ENCODE results near the gene AP4M1.

DNA sequence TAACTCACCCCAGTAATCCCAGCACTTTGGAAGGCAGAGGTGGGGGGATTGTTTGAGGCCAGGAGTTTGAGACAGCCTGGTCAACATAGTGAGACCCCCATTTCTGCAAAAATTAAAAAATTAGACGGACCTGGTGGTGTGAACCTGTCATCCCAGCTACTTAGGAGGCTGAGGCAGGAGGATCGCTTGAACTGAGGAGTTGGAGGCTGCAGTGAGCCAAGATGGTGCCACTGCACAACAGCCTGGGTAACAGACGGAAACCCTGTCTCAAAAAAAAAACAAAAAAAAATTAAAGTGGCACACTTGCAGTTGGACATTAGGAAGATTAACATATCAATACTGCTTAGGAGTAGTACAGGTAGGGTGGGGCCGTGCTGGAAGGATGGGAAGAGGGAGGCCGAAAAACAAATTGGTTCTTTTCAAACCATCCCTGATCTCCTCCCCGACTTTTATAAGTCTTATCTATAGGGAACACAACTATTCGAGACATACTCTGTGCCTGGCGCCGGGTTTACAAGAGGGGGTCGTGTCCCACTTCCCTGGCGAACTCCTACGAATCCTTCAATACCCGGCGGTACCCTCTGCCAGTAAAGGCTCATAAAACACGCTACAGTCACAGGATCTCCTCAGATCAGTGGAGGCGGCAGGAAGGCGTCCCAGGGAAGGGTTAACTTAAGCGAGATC, 17.1 kb downstream of the AP4M1 start:
- TF ChIP-seq BHLHE40 (IDR thresholded peaks at IDR 0.05; ENCODE audit: low read length) = no peak
- TF ChIP-seq, protein P1, sequence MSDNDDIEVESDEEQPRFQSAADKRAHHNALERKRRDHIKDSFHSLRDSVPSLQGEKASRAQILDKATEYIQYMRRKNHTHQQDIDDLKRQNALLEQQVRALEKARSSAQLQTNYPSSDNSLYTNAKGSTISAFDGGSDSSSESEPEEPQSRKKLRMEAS (CRISPR knock-in tag; IDR thresholded peaks at IDR 0.05) = no peak
- 0 out of 4 replicates have a peak, but pooled peaks of 1 of the 2 experiments have one; percentile 9 for TF ChIP-seq TEAD1 (CRISPR knock-in tag; IDR thresholded peaks at IDR 0.05)
- no peak for TF ChIP-seq EGR1 (conservative IDR thresholded peaks at IDR 0.05)
- TF ChIP-seq POLR2AphosphoS5 (IDR thresholded peaks at IDR 0.05; ENCODE audit: control insufficient read depth, insufficient read depth, low read depth, low read length) = no peak
- TF ChIP-seq SMC3 (conservative IDR thresholded peaks at IDR 0.05; ENCODE audit: insufficient read depth, low read depth, low read length) = no peak
- no peak for TF ChIP-seq CTCF (IDR thresholded peaks at IDR 0.05 in 2 of 3, conservative IDR thresholded peaks at IDR 0.05 in 1 of 3; ENCODE audit: insufficient read depth in 2 of 3, low read depth in 1 of 3, low read length in 3 of 3)
- no peak for TF ChIP-seq FOXP4 (CRISPR knock-in tag; IDR thresholded peaks at IDR 0.05; ENCODE audit: borderline replicate concordance)
- TF ChIP-seq POLR3A (IDR thresholded peaks at IDR 0.05; ENCODE audit: borderline replicate concordance, extremely low read depth, insufficient read depth, insufficient read length) = no peak
- TF ChIP-seq ZFX (CRISPR knock-in tag; IDR thresholded peaks at IDR 0.05) = no peak
- TF ChIP-seq NFYB (IDR thresholded peaks at IDR 0.05; ENCODE audit: extremely low read depth, insufficient read length) = no peak
- TF ChIP-seq TAL1 (IDR thresholded peaks at IDR 0.05) = no peak
- TF ChIP-seq CBX3 (IDR thresholded peaks at IDR 0.05; ENCODE audit: borderline replicate concordance in 1 of 2, low read length in 2 of 2) = no peak

Measured in K562 (cell line).